Stimulated activated CD4-positive, alpha-beta T cell treated with anti-CD3 and anti-CD28 coated beads, Interleukin-2, amount 100 ng/mL, for 24 hours (primary cell): ENCODE data around the gene CMTM1.
"Not testable (repeated sequence)": the region's sequence is repeated elsewhere in the genome, so short reads cannot be mapped to it uniquely, and the experiment has no call there.

Experiments used
- DNase-seq, 2 donors: peaks; one replicate each; pipeline ENCODE4 v3.0.0-alpha.2; 2020

The CMTM1 gene

GRCh38 chr16:66617728-66618127 is 51.5 kb downstream of the CMTM1 start:
- DNase-seq: no peak

GRCh38 chr16:66618588-66619375 is 52.5 kb downstream of the CMTM1 start:
- DNase-seq: no peak

- DNase-seq: no peak
Observed at GRCh38 chr16:66619534-66620428, 53.5 kb downstream of the CMTM1 start.

GRCh38 chr16:66620429-66620795 is 54.2 kb downstream of the CMTM1 start:
- DNase-seq: no peak

GRCh38 chr16:66621973-66622372 is 55.7 kb downstream of the CMTM1 start:
- DNase-seq: no peak

- DNase-seq: no peak
Observed at GRCh38 chr16:66622863-66623262, 56.6 kb downstream of the CMTM1 start.

GRCh38 chr16:66623755-66624154 is 57.5 kb downstream of the CMTM1 start:
- no peak for DNase-seq

- not testable (repeated sequence) for DNase-seq
Observed at GRCh38 chr16:66627611-66628378, 61.6 kb downstream of the CMTM1 start.
